Fibroblast of lung (primary cell): ENCODE data around the gene OR2H1.

Experiments
- CTCF ChIP-seq, 2 donors: IDR thresholded peaks in 1 of 2; conservative IDR thresholded peaks in 1 of 2; 1 replicate in 1 of 2; 2 replicates in 1 of 2; pipeline ENCODE4 v1.5.1; 2011 to 2012; ENCODE audit warnings: low read length in 2 of 2, control low read depth in 1 of 2, inconsistent platforms in 1 of 2, low read depth in 1 of 2, mild to moderate bottlenecking in 1 of 2
- EZH2 ChIP-seq: IDR thresholded peaks from 2 replicates; pipeline ENCODE4 v1.5.1; 2012; ENCODE audit warnings: low read length, control low read depth, mild to moderate bottlenecking; ENCODE audit errors: missing control alignments

DNA sequence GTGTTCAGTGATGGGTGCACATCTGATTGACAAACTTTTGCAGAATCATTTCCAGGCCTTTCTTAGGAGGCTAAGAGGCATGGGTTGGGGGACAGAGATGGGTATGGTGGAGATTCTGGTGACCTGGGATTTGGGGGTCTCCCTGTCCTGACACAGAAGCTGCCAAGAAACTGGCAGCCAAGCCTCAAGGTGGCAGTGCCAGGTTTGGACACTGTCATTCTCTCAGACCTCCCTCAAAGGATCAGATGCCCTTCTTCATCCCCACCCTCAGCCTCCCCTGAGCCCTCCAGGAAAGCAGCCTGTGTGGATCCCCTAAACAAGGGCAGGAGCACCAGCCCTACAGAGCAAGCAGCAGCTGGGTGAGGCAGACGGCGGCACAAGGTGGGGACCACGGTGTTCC, 48.9 kb downstream of the OR2H1 start:
- TF ChIP-seq CTCF (conservative IDR thresholded peaks at IDR 0.05 in 1 of 2, IDR thresholded peaks at IDR 0.05 in 1 of 2; ENCODE audit: low read depth in 1 of 2, low read length in 2 of 2) (no peak), EZH2 (no peak)
